BJ (cell line): ENCODE data around the gene RRP36. TPM values are rescaled to one million over a fixed set of nuclear protein-coding genes. Genes with fewer than 3 reads are reported as not detected.

Source experiments
- CTCF ChIA-PET: fragments of 350-600 bp; formaldehyde crosslinking; extraction: SDS; loops from one replicate; lab custom pipeline; 2021; ENCODE audit warnings: antibody characterized with exemption, inconsistent platforms; lab: Yijun Ruan, JAX
- POLR2A ChIA-PET: fragments of 300-600 bp; sonication (Branson Sonifier 250); formaldehyde crosslinking; extraction: SDS; loops from one replicate; lab custom pipeline; 2021; ENCODE audit warnings: antibody characterized with exemption; lab: Charles Lee
- DNase-seq: peaks from one replicate; pipeline ENCODE4 v3.0.0-alpha.2; 2011; ENCODE audit warnings: low read depth
- H3K27me3 ChIP-seq: 2 replicates; pipeline ENCODE4 v1.6.0; 2011; ENCODE audit warnings: low read length; ENCODE audit not compliant: control insufficient read depth, insufficient read depth
- H3K36me3 ChIP-seq: 2 replicates; pipeline ENCODE4 v1.5.1; 2011; ENCODE audit warnings: low read length; ENCODE audit not compliant: control insufficient read depth, insufficient read depth
- H3K4me3 ChIP-seq: 2 replicates; pipeline ENCODE4 v1.5.1; 2011; ENCODE audit warnings: low read depth, mild to moderate bottlenecking, control low read depth, low read length
- CTCF ChIP-seq: IDR thresholded peaks from 2 replicates; pipeline ENCODE4 v1.5.1; 2011; ENCODE audit warnings: low read depth, mild to moderate bottlenecking, control low read depth, inconsistent platforms, low read length, moderate library complexity; ENCODE audit not compliant: insufficient read depth
- polyA plus RNA-seq: library from polyadenylated mRNA; depleted of rRNA; stranded (reverse); fragments of >200 nt; gene quantifications from 2 replicates; pipeline ENCODE4 v1.2.3, GENCODE V29; 2011

Gene RRP36
- polyA plus RNA-seq, 1 experiment: 43.1 TPM

DNA sequence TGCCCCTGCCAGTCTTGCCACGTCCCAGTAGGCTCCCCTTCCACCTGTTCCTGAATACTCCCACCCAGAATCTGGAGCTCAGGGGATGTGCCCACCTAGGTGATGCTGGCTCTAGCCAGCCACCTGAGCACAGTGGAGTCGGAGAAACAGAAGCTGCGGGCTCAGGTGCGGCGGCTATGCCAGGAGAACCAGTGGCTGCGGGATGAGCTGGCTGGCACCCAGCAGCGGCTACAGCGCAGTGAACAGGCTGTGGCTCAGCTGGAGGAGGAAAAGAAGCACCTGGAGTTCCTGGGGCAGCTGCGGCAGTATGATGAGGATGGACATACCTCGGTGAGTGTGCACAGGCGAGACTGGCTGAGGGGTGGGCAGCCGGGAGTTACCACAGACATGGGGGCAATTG lies 41.4 kb downstream of the RRP36 start:
- no peak overlapping the region for H3K4me3 ChIP-seq
- peaks cover 7% of the 10 kb centered on the region; the same call in 1 of the 2 replicates for H3K36me3 ChIP-seq
- ChIA-PET CTCF (interaction anchor here (0.6 to 3.7 kb wide), 4 partner anchors 10 to 274 kb away, joined by 3 to 23 read pairs (median 4); no protein-coding TSS in a partner anchor), POLR2A (no interaction called here)
- no peaks in the 10 kb centered on the region for H3K27me3 ChIP-seq
- TF ChIP-seq CTCF: no peak
- no peak for DNase-seq

DNA sequence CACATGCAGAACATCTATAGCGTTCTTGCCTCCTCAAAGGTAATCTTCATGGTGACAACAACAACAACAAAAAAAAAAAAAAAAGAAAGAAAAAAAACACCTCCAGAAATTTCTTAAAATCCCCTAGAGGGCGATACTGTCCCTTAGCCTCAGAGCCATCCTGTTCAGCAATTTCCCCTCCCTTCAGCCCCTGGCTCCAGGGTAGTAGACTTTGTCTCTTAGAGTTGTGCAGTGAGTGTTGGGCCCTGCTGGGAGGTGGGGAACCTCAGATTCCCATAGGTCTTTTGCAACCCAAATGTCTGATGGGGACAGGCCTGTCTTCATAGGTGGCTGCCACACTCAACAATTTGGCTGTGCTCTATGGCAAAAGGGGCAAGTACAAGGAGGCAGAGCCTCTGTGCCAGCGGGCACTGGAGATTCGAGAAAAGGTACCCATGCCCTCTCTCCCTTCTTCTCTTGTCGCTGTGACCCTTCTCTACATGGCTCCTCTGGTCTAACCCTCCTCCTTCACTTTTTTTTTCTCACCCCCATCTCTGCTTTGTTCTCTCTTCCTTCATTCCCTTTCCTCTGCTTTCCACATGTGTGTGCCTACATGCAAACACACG lies 48.7 kb downstream of the RRP36 start:
- POLR2A ChIA-PET: no interaction called here
- Histone ChIP-seq H3K27me3 (no peaks in the 10 kb centered on the region), H3K36me3 (peaks cover 8% of the 10 kb centered on the region; the same call in 1 of the 2 replicates), H3K4me3 (no peak overlapping the region)
- CTCF ChIA-PET: interaction anchor here (0.6 to 3.8 kb wide), 11 partner anchors 10 to 77 kb away, joined by 3 to 39 read pairs (median 4); no protein-coding TSS in a partner anchor
- peak; percentile 78 for TF ChIP-seq CTCF
- no peak for DNase-seq

DNA sequence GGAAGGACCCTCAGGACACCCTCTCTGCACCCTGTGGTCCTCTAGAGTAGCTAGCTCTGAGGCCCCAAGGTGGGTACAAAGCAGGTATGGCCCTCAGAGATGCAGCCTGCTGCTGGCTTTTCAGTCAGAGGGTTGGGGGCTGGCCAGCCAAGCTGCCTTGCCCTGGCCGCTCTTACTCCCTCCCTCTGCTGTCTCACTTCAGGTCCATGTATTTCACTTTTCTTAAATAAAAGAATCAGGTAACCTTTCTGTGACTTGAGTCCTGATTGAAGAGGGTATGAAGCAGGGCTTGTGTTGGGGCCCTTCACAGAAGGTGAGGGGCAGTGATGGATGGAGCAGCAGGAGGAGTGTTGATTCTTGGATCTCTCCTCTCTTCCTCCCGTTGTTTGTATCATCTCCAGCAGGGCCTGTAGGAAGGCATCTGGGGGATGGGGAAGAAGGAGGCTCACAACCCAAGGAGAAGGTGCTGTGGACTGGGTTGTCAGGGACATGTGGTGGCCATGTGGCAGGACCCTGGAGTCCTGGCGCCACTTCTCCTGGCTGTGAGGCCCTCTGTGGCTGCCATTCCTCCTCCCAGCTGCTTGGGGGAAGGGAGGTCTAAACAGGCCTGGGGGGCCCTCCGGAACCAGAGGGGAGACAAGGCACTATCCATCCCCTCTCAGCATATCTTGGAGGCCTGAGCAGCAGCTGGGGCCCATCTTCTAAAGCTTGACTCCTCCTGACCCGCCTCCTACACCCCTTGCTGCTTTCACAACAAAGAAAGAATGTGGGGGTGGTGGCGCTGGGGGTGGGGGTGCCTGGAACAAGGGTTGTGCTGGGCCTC lies 53.6 kb downstream of the RRP36 start:
- DNase-seq: no peak
- 0 out of 2 replicates have a peak, but pooled peaks cover 1% of the 10 kb centered on the region for H3K36me3 ChIP-seq
- H3K27me3 ChIP-seq: no peaks in the 10 kb centered on the region
- TF ChIP-seq CTCF: no peak
- ChIA-PET CTCF (interaction anchor here (1.1 to 5.7 kb wide), 5 partner anchors 22 to 68 kb away, joined by 3 to 42 read pairs (median 5); no protein-coding TSS in a partner anchor), POLR2A (interaction anchor here (1.0 kb wide), 1 partner anchor 46 kb away, joined by 3 read pairs; no protein-coding TSS in a partner anchor)
- peak overlapping the region; percentile 79 for H3K4me3 ChIP-seq

DNA sequence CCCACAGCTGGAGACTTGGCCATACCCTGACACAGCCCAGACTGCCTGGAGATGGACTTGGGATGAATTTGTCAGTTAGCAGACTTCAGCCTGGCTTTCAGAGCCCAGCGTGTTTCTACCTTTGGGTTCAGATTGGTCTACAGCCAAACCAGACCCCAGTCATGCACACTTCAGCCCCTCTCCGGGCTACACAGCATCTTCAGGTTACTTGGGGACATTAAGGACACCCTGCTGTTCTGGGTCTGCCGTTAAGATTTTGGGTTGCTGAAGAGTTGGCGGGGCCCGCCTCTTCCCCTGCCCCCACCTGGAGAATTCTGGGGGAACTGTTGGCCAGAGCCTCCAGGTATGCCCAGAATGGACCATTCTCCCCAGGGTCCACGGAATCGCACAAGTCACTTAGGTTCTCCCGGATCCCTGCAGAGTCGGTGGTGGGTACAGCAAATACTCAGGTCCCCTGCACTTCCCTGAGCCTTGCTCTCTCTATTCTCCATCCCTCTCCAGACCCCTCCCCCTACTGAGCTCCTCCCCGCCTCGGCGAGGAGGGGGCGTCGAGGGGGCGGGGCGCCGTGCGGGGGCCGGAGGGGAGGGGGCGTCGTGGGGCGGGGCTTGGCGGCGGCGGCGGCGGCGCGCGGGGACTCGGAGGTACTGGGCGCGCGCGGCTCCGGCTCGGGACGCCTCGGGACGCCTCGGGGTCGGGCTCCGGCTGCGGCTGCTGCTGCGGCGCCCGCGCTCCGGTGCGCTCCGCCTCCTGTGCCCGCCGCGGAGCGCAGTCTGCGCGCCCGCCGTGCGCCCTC lies 54.4 kb downstream of the RRP36 start, which contains the start of gene PTK7:
Gene PTK7 (plus strand): TSS at position 645 of the 794 bp plus-strand sequence. CDS start 175 bp downstream, outside the sequence.
- Histone ChIP-seq H3K4me3 (peak within 1 kb of the TSS; percentile 79), H3K36me3 (0 out of 2 replicates have a peak, but pooled peaks cover 1% of the 10 kb centered on the region), H3K27me3 (no peaks in the 10 kb centered on the region)
- DNase-seq: no peak
- CTCF ChIA-PET: interaction anchor here (1.0 to 5.7 kb wide), 6 partner anchors 14 to 68 kb away, joined by 3 to 42 read pairs (median 3); no protein-coding TSS in a partner anchor
- POLR2A ChIA-PET: interaction anchor here (0.5 to 2.0 kb wide), 3 partner anchors 45 to 820 kb away, joined by 3 to 12 read pairs (median 7); no protein-coding TSS in a partner anchor
- no peak for TF ChIP-seq CTCF
